Superior temporal gyrus (tissue), 1 donor: ENCODE measurements around the gene AKAP7.
"Not testable (repeated sequence)": the region's sequence is repeated elsewhere in the genome, so short reads cannot be mapped to it uniquely, and the experiment has no call there.

Experiments used
- DNase-seq: peaks from one replicate; pipeline ENCODE4 v3.0.0-alpha.2; 2016; ENCODE audit errors: extremely low spot score

The AKAP7 gene

GRCh38 chr6:131135244-131136020, at the start of gene AKAP7:
Gene AKAP7, plus strand, starts transcription at chr6:131135467. Its CDS starts 297 bp downstream, at chr6:131135764.
- DNase-seq = no peak

- DNase-seq = not testable (repeated sequence)
Measured at GRCh38 chr6:131090339-131090738, 44.9 kb upstream of the AKAP7 start.

- DNase-seq = not testable (repeated sequence)
Measured at GRCh38 chr6:131091944-131092343, 43.3 kb upstream of the AKAP7 start.

GRCh38 chr6:131093334-131093733, 41.9 kb upstream of the AKAP7 start:
- DNase-seq = no peak

GRCh38 chr6:131096786-131097185, 38.5 kb upstream of the AKAP7 start:
- DNase-seq = no peak

- no peak for DNase-seq
Measured at GRCh38 chr6:131101911-131102680, 33.2 kb upstream of the AKAP7 start.

- no peak for DNase-seq
Measured at GRCh38 chr6:131103296-131103695, 32.0 kb upstream of the AKAP7 start.

GRCh38 chr6:131103901-131104300, 31.4 kb upstream of the AKAP7 start:
- DNase-seq = no peak

- no peak for DNase-seq
Measured at GRCh38 chr6:131107151-131107550, 28.1 kb upstream of the AKAP7 start.

GRCh38 chr6:131112249-131112648, 23.0 kb upstream of the AKAP7 start:
- DNase-seq = no peak

- DNase-seq = no peak
Measured at GRCh38 chr6:131115651-131116050, 19.6 kb upstream of the AKAP7 start.

- no peak for DNase-seq
Measured at GRCh38 chr6:131116321-131116720, 18.9 kb upstream of the AKAP7 start.

- peak; percentile 84 for DNase-seq
Measured at GRCh38 chr6:131116755-131117360, 18.4 kb upstream of the AKAP7 start.

- peak; percentile 6 for DNase-seq
Measured at GRCh38 chr6:131117878-131118277, 17.4 kb upstream of the AKAP7 start.

GRCh38 chr6:131122007-131122406, 13.3 kb upstream of the AKAP7 start:
- DNase-seq = no peak

GRCh38 chr6:131122516-131122915, 12.8 kb upstream of the AKAP7 start:
- no peak for DNase-seq

- DNase-seq = no peak
Measured at GRCh38 chr6:131124336-131125071, 10.8 kb upstream of the AKAP7 start.

- DNase-seq = no peak
Measured at GRCh38 chr6:131125431-131125830, 9.8 kb upstream of the AKAP7 start.

- DNase-seq = no peak
Measured at GRCh38 chr6:131129689-131130553, 5.3 kb upstream of the AKAP7 start.

GRCh38 chr6:131130554-131130940, 4.7 kb upstream of the AKAP7 start:
- no peak for DNase-seq

GRCh38 chr6:131132360-131132759, 2.9 kb upstream of the AKAP7 start:
- no peak for DNase-seq
